NCI-H524 (cell line): ENCODE data around the gene NDFIP1.
"Not testable (repeated sequence)": the region's sequence is repeated elsewhere in the genome, so short reads cannot be mapped to it uniquely, and the experiment has no call there.

ENCODE experiments used
- DNase-seq, 2 experiments: peaks; one replicate each; lab custom pipeline; 2025; lab: John Stamatoyannopoulos, UW

Gene NDFIP1, protein sequence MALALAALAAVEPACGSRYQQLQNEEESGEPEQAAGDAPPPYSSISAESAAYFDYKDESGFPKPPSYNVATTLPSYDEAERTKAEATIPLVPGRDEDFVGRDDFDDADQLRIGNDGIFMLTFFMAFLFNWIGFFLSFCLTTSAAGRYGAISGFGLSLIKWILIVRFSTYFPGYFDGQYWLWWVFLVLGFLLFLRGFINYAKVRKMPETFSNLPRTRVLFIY

DNA sequence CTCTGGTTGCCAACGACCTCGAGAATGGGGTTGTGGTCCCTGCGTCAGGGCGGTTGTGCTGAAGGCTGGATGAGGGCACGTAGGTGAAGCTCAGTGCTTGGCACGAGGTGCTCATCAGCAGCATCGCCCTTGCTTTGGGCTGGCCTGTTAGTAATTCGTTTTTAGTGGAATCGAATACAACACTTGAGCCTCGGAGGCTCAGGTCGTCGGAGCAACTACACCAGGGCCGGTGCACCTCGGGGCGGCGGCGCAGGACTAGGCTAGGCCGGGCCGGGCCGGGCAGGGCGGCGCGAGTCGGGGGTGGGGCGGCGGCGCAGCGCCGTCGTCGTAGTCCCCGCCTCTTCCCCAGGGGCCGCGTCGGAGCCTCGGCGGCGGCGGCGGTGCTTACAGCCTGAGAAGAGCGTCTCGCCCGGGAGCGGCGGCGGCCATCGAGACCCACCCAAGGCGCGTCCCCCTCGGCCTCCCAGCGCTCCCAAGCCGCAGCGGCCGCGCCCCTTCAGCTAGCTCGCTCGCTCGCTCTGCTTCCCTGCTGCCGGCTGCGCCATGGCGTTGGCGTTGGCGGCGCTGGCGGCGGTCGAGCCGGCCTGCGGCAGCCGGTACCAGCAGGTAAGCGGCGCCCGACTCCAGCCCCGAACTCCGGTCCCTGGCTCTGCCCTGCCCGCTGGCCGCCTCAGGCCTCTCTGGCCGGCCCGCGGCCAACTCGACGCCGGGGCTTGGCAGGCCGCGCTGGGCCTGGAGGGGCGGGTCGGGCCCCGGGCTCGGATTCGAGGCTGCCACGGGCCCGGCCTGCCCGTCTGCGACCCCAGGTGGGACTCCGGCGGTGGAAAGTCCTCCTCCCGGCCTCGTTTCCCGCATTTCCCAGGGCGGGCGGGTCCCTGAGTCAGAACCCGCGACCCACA is at the start of gene NDFIP1:
TSS of gene NDFIP1 (plus strand) at position 348 of the 899 bp plus-strand sequence. CDS start at position 544, 196 bp downstream.
- DNase-seq, result peak; percentile 45 to 56

DNA sequence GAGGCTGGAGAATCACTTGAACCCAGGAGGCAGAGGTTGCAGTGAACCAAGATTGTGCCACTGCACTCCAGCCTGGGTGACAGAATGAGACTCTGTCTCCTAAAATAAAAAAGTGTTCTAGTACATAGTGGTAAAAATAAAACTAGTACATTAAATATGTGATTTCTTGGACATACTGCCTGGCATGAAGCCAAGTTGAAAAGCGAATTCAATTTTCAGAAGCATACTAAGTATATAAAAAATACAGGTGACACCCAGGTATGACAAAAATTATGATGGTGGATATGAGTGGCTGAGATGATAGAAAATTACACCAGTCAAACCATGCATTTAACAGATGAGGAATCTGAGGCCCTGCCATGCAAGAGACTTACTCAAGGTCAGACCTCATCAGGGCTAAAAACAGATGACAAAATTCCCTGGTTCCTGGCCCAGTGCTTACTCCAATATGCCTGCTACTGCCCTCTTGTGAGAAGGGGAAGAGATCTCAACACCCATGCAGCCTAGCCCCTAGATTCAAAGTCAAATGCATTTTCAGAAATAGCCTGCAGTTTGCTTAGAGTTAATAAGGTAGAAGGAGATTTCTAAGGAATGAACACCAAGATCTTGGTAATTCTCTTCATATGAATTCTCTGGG is 49.2 kb upstream of the NDFIP1 start:
- DNase-seq, result peak in 1 of 2 experiments; percentile 21

DNA sequence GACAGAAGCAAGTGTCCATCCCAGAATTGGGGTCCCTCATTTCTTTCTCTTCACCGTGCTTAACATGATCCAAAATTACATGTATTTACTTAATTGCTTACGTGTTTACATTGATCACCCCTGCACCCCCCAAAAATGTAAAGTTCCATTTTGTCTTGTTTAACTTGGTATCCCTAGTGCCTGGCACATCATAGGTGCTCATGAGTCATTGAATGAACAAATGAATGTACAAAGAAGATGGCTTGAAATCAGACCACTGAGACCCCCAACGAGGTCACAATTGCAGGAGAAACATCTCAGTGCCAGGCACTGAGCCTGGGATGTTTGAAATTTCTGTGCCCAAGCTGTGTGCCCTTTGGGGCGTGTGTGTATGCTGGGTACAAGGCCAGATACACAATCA is 45.2 kb upstream of the NDFIP1 start:
- no peak for DNase-seq

DNA sequence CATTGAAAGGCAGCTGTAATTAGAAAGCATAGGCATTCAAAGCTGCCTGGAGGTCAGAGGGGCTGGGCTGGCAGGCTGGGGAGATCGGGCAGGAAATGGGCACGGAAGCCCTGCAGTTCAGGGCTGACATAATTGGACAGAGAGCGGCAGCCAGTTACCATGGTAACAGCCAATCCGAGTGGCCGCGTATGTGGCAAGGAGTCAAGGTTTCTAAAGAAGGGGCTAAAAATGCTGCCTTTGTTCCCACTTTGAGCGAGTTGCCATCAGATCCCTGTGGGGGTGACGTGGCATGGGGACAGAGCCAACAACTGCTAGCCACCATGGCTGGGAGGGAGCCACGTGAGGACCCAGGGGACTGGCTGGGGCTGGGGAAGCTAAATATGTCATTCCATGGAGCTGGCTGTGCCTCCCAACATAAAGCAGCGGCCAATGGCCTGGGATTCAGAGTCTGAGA is 44.7 kb upstream of the NDFIP1 start:
- DNase-seq, result peak; percentile 63 to 78

DNA sequence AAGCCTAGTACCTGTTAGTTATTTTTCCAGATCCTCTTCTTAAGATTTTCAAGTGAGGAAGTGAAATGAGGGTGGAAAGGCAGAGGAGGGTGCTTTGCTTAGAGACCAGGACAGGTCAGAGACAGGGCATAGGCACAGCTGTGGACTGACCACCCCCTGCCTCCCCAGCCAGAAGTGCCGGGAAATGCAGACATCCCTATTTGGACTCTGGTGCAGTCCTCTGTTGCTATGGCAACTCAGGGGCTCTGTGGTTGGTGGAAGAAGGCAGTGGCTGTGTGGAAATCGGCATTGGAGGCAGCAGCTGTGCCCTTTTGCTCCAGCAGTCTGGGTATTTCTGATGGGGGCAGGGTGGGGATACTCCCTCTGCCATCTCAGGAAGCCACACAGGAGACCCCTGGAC is 43.3 kb upstream of the NDFIP1 start:
- peak; percentile 83 to 85 for DNase-seq

DNA sequence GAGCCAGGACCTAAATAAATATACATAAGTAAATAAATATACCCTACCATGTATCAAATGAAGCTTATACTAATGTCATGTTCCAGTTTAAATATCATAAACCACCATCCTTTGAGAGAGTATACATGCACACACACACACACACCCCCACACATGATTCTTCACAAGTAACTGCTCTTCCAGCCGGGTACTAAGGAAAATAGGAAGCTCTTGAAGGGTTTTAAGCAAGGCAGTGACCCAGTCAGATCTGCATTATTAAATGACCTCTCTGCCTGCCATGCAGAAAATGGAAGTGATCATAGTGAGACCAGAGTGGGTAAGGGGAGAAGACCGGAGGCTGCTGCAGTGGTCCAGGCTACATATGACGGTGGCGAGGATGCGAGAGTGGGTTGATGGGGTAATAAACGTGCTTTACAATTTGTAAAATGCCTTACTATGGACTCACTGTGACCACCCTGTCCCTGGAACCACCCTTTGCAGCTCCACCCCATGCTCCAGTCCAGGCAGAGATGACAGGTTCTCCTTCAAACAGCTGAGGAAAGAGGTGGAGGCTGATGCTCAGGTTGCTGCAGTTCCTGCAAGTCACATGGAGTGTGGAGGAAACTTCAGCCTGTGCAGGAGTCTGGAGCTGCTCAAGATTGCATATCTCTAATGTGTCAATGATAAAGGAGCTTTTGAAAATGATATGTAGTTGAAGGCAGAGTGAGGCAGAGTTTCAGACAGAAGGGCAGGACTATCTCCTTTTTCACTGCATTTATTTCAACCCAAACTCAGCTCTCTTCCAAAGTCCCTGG is 38.8 kb upstream of the NDFIP1 start:
- DNase-seq, result no peak

DNA sequence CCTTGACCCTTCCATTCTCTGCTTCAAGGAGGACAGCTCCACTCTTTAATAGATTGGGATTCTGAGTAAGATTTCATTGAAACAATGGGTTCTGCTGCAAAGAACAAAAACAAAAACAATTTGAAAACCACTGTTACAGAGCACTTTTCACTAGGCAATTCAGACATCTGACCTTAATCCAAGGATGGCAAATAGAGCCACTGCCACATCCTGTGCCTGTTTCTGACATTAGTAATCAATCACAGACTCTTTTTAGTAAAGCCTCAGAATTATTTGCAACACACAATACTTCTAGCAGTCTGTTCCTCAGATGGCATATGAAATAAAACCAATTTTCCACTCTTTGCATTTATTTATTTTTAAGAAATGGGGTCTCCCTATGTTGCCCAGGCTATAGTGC is 37.8 kb upstream of the NDFIP1 start:
- DNase-seq, result no peak

DNA sequence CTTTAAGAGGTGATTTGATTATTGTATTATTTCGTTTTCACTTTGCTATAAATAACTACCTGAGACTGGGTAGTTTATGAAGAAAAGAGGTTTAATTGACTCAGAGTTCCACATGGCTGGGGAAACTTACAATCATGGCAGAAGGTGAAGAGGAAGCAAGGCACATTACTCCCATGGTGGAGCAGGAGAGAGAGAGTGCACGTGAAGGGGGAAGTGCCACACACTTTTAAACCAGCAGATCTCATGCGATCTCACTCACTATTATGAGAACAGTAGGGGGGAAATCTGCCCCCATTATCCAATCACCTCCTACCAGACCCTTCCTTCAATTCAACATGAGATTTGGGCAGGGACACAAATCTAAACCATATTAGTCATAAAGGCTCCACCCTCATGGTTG is 36.1 kb upstream of the NDFIP1 start:
- DNase-seq, result no peak

DNA sequence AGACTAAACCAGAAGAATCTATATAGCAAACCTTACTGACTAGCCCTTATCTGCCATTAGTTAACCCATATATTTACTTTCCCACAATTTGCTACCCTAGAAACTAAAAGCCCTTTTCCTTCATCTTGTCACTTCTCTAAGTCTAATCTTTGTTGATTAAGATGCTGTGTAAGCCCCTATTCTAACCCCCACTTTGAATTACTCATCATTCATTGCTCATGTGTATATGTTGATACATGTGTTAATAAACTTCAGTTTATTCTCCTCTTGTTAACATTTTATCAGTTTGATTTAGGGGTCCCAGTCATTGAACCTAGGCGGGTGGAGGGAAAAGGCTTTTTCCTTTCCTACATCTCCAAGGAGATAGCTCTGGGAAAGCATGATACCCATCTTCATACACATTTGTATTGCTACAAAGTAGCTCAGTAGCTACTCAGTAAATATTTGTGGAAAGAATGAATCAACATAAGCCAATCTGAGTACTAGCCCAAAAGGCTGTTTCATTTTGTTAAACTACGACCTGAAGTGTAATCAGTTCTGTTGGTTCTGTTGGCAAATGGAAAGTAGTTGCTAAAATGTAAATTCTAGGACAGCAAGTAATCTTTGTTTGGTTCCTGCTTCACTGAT is 35.1 kb upstream of the NDFIP1 start:
- DNase-seq, result no peak

DNA sequence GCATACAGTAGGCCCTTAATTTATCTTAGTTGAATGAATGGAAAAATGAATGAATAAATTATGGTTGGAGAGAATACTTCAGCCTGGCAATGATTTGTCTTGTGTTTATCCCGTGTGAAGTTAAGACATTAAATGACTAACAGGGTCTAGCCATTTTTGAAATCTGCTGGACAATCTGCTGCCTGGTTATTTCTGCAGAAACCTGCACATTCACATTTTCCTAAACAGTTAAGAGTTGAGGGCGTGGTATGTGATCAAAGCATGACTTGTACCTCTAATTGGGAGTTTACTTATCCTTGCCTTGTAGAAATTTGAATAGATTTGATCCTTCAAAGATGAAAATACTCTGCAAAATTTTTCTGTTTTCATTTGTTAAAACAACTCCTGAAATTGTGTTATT is 34.6 kb upstream of the NDFIP1 start:
- no peak for DNase-seq

DNA sequence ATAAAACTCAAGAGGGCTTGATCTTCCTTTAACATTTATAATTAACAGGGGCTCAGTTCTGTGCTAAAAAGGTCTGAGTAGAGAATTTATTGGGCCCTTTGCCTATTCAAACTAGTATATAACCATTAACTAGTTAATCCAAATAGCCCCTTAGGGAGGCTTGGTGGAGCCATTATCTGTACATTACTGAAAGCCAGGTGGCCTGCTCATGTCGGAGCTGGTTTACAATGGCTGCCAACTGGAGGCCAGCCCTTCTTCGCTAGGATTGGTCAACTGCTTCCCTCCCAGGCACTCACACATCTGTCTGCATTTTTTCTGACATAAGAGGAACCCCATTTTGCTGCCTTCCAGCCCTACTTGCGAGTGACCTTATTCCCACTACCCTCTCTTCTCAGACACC is 30.4 kb upstream of the NDFIP1 start:
- peak; percentile 86 to 89 for DNase-seq

DNA sequence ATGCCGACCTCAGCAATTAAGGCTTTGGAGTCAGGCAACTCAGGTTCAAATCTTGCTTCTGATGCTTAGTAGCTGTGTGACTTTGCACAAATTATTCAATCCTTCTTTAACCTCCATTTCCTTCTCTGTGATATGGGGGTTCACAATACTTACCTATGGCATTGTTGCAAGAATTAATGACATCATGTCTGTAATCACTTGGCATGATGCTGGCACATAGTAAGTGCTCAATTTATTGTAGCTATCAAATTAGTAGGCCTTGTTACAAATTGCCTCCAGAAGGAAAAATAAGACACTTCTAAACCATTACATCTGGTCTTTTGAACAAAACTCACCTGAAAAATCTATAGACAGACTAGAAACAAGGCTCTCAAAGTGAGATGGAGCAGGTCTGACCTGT is 29.9 kb upstream of the NDFIP1 start:
- no peak for DNase-seq

DNA sequence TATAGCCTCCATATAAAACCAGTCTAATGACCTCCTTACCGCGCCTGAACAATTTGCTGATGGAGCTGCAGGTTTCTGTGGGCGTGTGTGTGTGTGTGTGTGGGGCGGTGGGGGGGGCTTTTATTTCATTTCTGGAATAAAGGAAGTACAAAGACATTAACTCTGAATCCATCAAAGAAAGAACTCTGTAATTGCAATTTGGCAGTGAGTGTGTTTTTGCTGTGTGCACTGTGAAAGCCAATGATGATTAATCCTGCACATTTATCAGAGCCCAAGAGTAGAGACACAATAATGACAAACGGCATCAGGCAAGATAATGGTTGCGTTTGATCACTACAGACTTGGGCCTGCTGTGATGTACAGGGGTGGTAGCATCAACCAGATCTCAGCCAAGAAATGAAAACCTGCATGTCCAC is 29.3 kb upstream of the NDFIP1 start:
- DNase-seq, result no peak

DNA sequence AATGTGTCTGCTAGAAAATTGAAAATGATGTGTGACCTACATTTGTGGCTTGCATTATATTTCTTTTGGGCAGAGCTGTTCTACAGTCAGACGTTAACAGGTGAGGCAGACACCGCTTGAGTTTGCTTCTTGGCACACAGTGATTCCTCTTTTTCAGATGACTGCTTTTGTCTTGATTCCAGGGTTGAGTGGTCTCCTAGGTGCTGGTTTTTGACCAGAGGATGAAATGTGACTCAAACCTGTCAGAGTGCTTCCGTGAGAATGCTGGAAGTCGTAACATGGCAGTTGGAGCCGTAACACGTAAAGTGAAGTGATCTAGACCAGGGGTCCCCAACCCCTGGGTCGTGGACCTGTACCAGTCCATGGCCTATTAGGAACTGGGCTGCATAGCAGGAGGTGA is 28.3 kb upstream of the NDFIP1 start:
- DNase-seq, result no peak

DNA sequence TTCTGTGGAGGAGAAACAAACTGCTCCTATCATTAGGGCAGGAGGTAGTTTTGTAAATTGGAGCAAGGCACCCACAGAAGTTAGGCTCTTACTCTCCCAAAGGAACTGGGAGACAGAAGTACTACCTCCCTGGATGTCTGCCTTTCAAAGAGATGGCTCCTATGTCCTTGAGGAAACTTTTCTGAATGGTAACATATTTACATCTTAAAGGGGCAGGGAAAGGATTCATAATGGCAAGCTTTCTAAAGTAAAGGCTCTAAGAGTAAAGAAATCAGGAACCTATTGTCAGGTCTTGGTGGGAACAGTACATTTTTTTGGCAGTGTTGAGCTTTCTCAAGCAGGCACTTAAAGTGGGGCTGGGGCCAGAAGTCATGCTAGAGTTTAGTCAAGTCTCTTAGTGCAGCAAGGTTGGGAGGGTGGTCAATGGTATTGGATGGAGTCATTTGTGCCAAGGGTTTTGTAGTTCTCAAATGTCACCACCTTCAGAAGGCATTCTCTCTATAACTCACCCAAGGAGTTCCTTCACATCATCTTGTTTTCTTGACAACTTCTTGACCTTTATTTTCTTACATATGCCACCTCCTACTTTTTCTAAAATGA is 26.3 kb upstream of the NDFIP1 start:
- DNase-seq, result no peak

DNA sequence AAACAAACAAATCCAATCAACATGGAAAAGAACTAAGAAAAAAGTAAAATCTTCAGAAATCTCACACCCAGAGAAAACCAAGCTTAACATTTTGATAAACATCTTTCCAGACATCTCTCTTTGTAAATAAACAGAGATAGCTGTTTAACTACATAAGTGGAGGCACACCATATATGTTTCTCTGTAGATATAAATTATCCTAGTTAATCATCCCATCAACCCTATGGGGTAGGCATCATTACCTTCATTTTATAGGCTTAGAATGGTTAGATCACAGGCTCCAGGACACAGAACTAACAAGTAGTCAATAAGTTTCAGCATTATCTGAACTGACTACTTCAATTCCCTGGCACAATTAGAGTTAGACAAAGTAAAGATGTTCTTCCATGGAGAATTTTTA is 22.4 kb upstream of the NDFIP1 start:
- DNase-seq, result no peak

DNA sequence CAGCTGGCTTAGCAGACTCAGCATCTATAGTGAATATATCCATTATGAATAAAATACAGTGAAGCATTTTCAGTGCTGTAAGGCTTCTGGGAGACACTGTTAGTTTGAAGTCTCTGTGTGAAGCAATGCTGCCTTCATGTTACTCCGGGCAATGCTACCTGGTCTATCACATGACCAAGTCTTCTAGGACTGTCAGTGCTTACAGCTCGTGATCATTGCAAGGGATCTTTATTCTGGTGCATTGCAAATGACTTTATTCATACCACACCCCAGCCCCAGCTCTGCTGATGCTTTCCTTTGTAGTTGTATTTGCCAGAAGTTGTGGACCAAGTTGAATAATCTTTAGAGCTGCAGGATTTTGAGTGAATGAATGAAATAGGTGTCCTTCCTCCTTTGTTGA is 21.9 kb upstream of the NDFIP1 start:
- DNase-seq, result no peak

DNA sequence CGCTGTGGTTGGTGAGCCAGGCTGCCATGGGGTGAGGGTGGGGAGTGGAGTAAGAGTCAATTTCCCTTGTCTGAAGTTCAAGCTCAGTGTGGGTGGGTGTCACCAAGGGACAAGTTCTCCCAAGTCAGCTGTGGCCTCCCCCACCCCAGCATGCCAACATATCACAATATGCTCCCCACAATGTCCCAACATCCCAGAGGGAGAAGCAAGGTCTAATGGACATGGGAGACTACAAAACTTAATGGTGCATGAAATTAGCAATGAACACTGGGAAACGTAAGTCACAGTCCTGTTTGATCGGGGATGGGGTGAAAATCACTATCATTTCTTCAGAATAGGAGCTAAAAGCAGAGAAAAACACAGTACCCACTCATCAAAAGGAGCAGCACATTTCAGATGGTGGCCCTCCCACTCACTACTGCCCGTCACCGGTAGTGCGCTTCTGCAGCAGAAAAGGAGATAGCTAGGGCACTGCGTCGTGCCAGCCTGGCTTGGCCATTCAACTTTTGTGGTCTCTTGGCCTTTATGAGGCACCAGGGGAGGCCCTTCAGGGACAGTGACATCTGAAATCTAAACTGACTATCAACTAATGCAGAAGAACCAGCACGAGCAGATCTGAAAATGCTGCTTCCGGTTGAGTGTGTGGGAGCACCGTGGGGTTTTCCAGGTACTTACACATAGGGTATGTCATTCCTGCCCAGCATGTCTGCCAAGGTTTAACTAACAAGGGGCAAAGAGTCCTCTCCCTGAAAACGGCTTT is 20.5 kb upstream of the NDFIP1 start:
- no peak for DNase-seq

DNA sequence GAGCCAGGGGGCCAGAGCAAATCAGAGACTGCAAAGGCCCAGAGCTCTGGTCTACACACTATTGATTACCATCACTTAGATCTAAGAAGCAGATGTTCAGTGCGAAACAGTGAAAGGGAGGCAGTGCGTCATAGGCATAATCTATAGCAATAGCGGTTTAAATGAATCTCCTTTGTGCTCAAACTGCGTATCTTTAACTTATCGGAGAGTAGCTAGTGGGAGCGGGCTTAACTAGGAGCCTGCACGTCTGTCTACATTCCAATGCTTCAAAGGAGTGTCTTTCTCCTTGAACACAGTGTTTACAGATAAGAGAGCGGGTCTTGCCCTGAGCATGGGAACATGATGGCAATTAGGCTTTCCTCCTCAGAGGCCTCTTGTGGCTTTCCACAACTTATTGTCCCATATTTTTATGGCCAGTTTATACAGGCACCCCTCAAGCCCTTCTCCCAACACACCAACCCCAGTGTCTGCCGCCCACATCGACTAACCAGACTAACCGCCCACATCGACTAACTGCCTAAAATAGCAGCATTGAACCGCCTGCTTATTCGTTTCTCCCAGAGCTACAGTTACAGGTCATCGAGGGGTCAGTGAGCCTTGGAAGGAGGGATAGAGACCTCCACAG is 19.6 kb upstream of the NDFIP1 start:
- not testable (repeated sequence) for DNase-seq

DNA sequence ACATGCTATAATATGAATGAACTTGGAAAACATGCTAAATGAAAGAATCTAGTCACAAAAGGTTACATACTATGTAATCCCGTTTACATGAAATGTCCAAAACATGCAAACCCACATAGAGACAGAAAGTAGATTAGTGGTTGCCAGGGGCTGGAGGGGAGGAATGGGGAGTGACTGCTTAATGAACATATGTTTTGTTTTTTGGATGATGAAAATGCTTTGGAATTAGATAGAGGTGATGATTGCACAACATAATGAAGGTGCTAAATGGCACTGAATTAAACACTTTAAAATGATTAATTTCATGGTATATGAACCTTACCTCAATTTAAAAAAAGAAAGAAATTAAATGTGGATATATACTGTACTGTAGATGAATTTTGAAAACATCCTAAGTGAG is 17.6 kb upstream of the NDFIP1 start:
- peak in 1 of 2 experiments; percentile 13 for DNase-seq
